ENCODE results near the gene CNOT1. TPM values are rescaled to one million over a fixed set of nuclear protein-coding genes. Genes with fewer than 3 reads are reported as not detected.

CNOT1 gene
- total and polyA plus RNA-seq, 4 donors: 34.0 to 131 (median 78.5) TPM

- TF ChIP-seq FOXA2 (IDR thresholded peaks at IDR 0.05) (no peak), ATF3 (IDR thresholded peaks at IDR 0.05) (no peak), RAD21 (IDR thresholded peaks at IDR 0.05) (no peak), EGR1 (IDR thresholded peaks at IDR 0.05; ENCODE audit: low read depth in 2 of 2) (no peak), ZBTB33 (IDR thresholded peaks at IDR 0.05) (no peak)
Measured at GRCh38 chr16:58503863-58504688, 125.5 kb downstream of the CNOT1 start (continued).

- Histone ChIP-seq H3K9ac (ENCODE audit: low read depth in 1 of 2, low read length in 2 of 2) (no peak overlapping the region), H3K27ac (ENCODE audit: low read depth in 1 of 2, low read length in 2 of 2) (no peak overlapping the region), H3K36me3 (ENCODE audit: control insufficient read depth in 4 of 4, insufficient read depth in 3 of 4, low read depth in 1 of 4, low read length in 3 of 4) (no peaks in the 10 kb centered on the region), H3K27me3 (ENCODE audit: control insufficient read depth in 4 of 4, insufficient read depth in 4 of 4, low read length in 3 of 4) (peaks cover 0 to 6% (median 1%) of the 10 kb centered on the region in 4 donors), H3K4me3 (ENCODE audit: low read depth in 1 of 3, low read length in 3 of 3) (no peak overlapping the region), H3K9me3 (ENCODE audit: control insufficient read depth in 4 of 4, low read length in 3 of 4) (no peaks in the 10 kb centered on the region), H3K4me1 (ENCODE audit: control insufficient read depth in 4 of 4, insufficient read depth in 4 of 4, low read length in 3 of 4) (peaks cover 4 to 18% (median 13%) of the 10 kb centered on the region in 4 donors)
- no peak for TF ChIP-seq RXRA (IDR thresholded peaks at IDR 0.05)
- TF ChIP-seq GABPA (IDR thresholded peaks at IDR 0.05 in 1 of 2, conservative IDR thresholded peaks at IDR 0.05 in 1 of 2): no peak
- no peak for TF ChIP-seq ATF3 (IDR thresholded peaks at IDR 0.05)
- no peak for TF ChIP-seq SP1 (IDR thresholded peaks at IDR 0.05)
- no peak for TF ChIP-seq JUND (IDR thresholded peaks at IDR 0.05)
- TF ChIP-seq CTCF (IDR thresholded peaks at IDR 0.05; ENCODE audit: low read depth, low read length, missing input control): no peak
- TF ChIP-seq NR2F2 (IDR thresholded peaks at IDR 0.05): no peak
- TF ChIP-seq YY1 (IDR thresholded peaks at IDR 0.05): no peak
- TF ChIP-seq HNF4A (conservative IDR thresholded peaks at IDR 0.05): no peak
- no peak for TF ChIP-seq ZBTB33 (IDR thresholded peaks at IDR 0.05)
- no peak for TF ChIP-seq RAD21 (IDR thresholded peaks at IDR 0.05)
- 89% methylated on average over 14 of the region's 14 CpGs for WGBS
- DNase-seq (ENCODE audit: low spot score): no peak
Measured at GRCh38 chr16:58503166-58503862, 126.3 kb downstream of the CNOT1 start.

All from liver (tissue), 9 donors.